GM21529 (cell line): ENCODE measurements around the gene CSF2.
A peak's percentile ranks its signal among the peaks of the same experiment; 100 is the strongest.

Source experiments
- ATAC-seq: cut with Tn5 transposase; IDR thresholded peaks from one replicate; pipeline ENCODE4 v1.9.1; 2021; ENCODE audit not compliant: unreplicated experiment

Gene CSF2

GRCh38 chr5:132086277-132086794 is 12.7 kb downstream of the CSF2 start:
- ATAC-seq, result no peak

- ATAC-seq, result no peak
These were observed 13.6 kb downstream of the CSF2 start for GRCh38 chr5:132087176-132087575.

GRCh38 chr5:132087661-132088060 is 14.1 kb downstream of the CSF2 start:
- no peak for ATAC-seq

GRCh38 chr5:132089363-132089762 is 15.8 kb downstream of the CSF2 start:
- no peak for ATAC-seq

GRCh38 chr5:132090107-132090506 is 16.5 kb downstream of the CSF2 start:
- no peak for ATAC-seq

- no peak for ATAC-seq
These were observed 19.7 kb downstream of the CSF2 start for GRCh38 chr5:132093271-132093670.

GRCh38 chr5:132094393-132095076 is 20.9 kb downstream of the CSF2 start:
- no peak for ATAC-seq

GRCh38 chr5:132095077-132095410 is 21.5 kb downstream of the CSF2 start:
- ATAC-seq, result no peak

- ATAC-seq, result no peak
These were observed 21.9 kb downstream of the CSF2 start for GRCh38 chr5:132095424-132095972.

GRCh38 chr5:132096904-132097303 is 23.3 kb downstream of the CSF2 start:
- ATAC-seq, result no peak

GRCh38 chr5:132098151-132098594 is 24.6 kb downstream of the CSF2 start:
- peak; percentile 25 for ATAC-seq

- no peak for ATAC-seq
These were observed 25.0 kb downstream of the CSF2 start for GRCh38 chr5:132098621-132099020.

- peak; percentile 31 for ATAC-seq
These were observed 25.6 kb downstream of the CSF2 start for GRCh38 chr5:132099076-132099748.

GRCh38 chr5:132099905-132100304 is 26.3 kb downstream of the CSF2 start:
- no peak for ATAC-seq

- ATAC-seq, result peak; percentile 29
These were observed 27.2 kb downstream of the CSF2 start for GRCh38 chr5:132100672-132101261.

GRCh38 chr5:132101385-132101880 is 27.8 kb downstream of the CSF2 start:
- no peak for ATAC-seq

- no peak for ATAC-seq
These were observed 28.6 kb downstream of the CSF2 start for GRCh38 chr5:132102101-132102701.

- no peak for ATAC-seq
These were observed 29.3 kb downstream of the CSF2 start for GRCh38 chr5:132102944-132103331.

GRCh38 chr5:132103332-132103951 is 29.9 kb downstream of the CSF2 start:
- ATAC-seq, result peak; percentile 75

- ATAC-seq, result peak; percentile 14
These were observed 30.4 kb downstream of the CSF2 start for GRCh38 chr5:132103969-132104391.

GRCh38 chr5:132104556-132104955 is 31.0 kb downstream of the CSF2 start:
- ATAC-seq, result no peak
